GM10248 (cell line): Measurements from ENCODE around the gene ASCC3.

Source experiments
- CTCF ChIA-PET: fragments of 300-600 bp; sonication (Branson Sonifier 250); formaldehyde crosslinking; extraction: SDS; loops from one replicate; lab custom pipeline; 2021; ENCODE audit warnings: antibody characterized with exemption; lab: Yijun Ruan, JAX
- POLR2A ChIA-PET: fragments of 350-650 bp; sonication (Branson Sonifier 250); formaldehyde crosslinking; extraction: SDS; loops from one replicate; lab custom pipeline; 2020; ENCODE audit warnings: antibody characterized with exemption; lab: Yijun Ruan, JAX
- DNase-seq: peaks from one replicate; pipeline ENCODE4 v3.0.0; 2012; ENCODE audit errors: extremely low spot score
- CTCF ChIP-seq: IDR thresholded peaks from 2 replicates; pipeline ENCODE4 v1.5.1; 2012; ENCODE audit warnings: mild to moderate bottlenecking, low read depth; ENCODE audit errors: extremely low read depth, missing control alignments, control extremely low read depth

Gene ASCC3

DNA sequence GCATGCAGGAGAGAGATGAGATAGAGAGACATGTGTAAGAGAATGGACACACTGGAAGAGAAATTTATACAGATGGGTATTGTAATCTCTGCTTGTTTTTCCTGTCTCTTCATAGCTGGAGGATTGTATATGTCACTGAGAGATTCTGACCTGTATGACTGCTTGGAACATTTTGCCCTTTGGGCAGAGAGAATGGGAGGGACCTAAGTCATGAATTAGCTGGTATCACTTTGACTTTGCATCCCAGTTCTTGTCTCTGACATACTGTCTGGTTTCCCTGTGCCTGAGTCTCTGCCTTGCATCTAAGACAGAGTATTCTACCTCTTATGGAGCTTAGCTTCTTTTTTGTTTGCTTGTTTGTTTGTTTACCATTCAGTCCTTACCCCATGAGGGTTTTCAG, 37.0 kb upstream of the ASCC3 start:
- no peak for TF ChIP-seq CTCF
- CTCF ChIA-PET = no interaction called here
- DNase-seq = no peak
- POLR2A ChIA-PET = no interaction called here

GRCh38 chr6:100915876-100916275, 34.7 kb upstream of the ASCC3 start:
- DNase-seq = no peak
- TF ChIP-seq CTCF = no peak
- CTCF ChIA-PET = no interaction called here
- POLR2A ChIA-PET = no interaction called here

DNA sequence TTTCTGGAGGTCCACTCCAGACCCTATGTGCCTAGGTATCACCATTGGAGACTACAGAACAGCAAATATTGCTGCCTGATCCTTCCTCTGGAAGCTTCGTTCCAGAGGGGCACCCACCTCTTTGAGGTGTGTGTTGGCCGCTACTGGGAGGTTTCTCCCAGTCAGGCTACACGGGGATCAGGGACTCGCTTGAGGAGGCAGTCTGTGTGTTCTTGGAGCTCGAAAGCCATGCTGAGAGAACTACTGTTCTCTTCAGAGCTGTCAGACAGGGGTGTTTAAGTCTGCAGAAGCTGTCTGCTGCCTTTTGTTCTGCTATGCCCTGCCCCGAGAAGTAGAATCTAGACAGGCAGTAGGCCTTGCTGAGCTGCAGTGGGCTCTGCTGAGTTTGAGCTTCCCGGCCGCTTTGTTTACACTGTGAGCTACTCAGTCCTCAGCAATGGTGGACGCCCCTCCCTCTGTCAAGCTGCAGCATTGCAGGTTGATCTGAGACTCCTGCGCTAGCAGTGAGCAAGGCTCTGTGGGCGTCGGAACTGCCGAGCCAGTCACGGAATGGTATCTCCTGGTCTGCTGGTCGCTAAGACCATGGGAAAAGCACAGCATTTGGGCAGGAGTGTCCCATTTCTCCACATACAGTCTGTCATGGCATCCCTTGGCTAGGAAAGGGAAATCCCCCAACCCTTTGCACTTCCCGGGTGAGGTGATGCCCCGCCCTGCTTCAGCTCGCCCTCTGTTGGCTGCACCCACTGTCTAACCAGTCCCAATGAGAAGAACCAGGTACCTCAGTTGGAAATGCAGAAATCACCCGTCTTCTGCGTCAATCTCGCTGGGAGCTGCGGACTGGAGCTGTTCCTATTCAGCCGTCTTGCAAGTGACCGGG, 32.5 kb upstream of the ASCC3 start:
- ChIA-PET POLR2A (no interaction called here), CTCF (no interaction called here)
- no peak for DNase-seq
- TF ChIP-seq CTCF = no peak

DNA sequence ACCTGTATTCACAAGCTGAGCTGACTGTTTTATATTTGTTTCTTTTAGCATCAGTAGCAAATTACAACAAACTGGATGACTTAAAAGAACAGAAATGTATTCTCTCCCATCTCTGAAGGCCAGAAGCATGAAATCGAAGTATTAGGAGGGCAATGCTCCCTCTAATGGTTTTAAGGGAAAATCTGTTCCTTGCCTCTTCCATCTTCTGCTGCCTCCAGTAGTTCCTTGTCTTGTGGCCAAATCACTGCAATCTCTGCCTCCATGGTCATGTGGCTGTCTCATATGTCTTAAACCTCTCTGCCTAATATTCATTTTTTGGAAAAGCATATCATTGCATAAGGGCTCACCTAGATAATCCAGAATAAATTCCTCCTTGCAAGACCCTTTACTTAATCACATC, 25.2 kb upstream of the ASCC3 start:
- DNase-seq = no peak
- ChIA-PET CTCF (no interaction called here), POLR2A (no interaction called here)
- no peak for TF ChIP-seq CTCF

DNA sequence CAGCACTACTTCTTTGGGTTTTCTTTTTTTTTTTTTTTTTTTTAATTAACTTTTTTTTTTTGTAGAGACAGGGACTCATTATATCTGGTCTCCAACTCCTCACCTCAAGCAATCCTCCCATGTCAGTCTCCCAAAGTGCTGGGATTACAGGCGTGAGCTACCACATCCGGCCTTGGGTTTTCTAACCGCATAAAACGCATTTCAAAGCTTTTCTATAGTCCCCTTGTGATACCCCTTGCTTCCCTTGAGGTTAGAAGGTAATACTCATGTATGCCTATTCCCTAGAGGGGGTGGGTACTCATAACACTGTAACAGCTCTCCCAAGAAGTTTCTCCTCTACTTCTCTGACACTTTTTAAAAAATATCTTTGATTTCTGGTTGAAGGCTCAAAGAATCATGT, 23.9 kb upstream of the ASCC3 start:
- TF ChIP-seq CTCF = no peak
- ChIA-PET POLR2A (no interaction called here), CTCF (no interaction called here)
- no peak for DNase-seq

DNA sequence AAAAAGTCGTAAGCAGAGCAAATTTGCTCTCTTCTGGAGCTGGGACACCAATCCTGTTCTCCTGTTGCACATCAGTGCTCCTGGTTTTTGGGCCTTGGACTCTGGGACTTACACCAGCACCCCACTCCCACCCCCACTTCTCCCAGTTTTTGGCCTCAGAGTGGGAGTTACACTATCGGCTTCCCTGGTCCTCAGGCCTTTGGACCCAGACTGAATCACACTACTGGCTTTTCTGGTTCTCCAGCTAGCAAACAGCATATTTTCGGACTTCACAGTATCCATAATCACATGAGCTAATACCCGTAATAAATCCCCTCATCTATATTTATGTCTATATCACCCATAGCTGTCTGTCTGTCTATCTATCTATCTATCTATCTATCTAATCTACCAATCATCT, 23.2 kb upstream of the ASCC3 start:
- no peak for TF ChIP-seq CTCF
- CTCF ChIA-PET = no interaction called here
- DNase-seq = no peak
- POLR2A ChIA-PET = no interaction called here
